GM20000 (cell line): ENCODE data around the gene LPP.

Experiments used
- DNase-seq: peaks from one replicate; pipeline ENCODE4 v3.0.0; 2012; ENCODE audit warnings: low spot score
- TF ChIP-seq, protein P1 (sequence below): IDR thresholded peaks from 2 replicates; pipeline ENCODE4 v1.5.1; 2012; ENCODE audit warnings: mild to moderate bottlenecking, control low read depth; ENCODE audit errors: extremely low read depth, missing control alignments

Gene LPP

DNA sequence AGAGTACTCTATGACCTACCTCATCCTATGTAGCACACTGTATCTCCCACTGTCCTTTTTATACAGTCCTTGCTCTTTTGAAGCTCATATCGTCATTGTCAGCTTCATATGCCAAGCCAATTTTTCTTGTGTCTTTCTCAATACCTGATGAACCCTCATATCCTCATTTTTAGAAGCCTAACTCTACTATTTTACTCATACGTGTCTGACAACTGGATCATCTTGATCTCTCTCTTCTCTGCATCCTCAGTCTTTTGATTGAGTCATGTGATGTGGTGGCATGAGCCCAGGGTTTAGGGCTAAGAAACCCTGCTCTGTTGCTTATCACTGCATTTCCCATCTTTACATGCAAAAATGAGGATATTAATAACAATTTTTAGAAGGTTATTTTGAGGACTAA is 352.0 kb downstream of the LPP start:
- no peak for DNase-seq
- TF ChIP-seq, protein P1, sequence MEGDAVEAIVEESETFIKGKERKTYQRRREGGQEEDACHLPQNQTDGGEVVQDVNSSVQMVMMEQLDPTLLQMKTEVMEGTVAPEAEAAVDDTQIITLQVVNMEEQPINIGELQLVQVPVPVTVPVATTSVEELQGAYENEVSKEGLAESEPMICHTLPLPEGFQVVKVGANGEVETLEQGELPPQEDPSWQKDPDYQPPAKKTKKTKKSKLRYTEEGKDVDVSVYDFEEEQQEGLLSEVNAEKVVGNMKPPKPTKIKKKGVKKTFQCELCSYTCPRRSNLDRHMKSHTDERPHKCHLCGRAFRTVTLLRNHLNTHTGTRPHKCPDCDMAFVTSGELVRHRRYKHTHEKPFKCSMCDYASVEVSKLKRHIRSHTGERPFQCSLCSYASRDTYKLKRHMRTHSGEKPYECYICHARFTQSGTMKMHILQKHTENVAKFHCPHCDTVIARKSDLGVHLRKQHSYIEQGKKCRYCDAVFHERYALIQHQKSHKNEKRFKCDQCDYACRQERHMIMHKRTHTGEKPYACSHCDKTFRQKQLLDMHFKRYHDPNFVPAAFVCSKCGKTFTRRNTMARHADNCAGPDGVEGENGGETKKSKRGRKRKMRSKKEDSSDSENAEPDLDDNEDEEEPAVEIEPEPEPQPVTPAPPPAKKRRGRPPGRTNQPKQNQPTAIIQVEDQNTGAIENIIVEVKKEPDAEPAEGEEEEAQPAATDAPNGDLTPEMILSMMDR, result no peak

DNA sequence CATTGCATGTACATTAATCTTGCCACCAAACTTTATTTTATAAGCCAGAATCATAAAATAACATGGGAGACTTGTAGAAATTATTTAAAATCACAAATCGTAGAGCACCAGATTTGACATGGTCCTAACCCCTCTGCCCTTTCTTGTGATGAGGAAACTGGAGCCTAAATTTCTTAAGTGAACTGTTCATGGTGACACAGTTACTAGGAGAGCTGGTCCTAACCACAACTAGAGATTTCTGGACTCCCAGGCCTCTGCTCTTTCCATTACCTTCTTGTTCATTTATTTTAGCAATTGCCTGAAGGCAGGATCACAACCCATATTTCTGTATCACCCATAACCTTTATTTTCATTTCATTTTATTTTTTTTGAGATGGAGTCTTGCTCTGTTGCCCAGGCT is 352.5 kb downstream of the LPP start:
- TF ChIP-seq, protein P1, result no peak
- DNase-seq, result no peak

DNA sequence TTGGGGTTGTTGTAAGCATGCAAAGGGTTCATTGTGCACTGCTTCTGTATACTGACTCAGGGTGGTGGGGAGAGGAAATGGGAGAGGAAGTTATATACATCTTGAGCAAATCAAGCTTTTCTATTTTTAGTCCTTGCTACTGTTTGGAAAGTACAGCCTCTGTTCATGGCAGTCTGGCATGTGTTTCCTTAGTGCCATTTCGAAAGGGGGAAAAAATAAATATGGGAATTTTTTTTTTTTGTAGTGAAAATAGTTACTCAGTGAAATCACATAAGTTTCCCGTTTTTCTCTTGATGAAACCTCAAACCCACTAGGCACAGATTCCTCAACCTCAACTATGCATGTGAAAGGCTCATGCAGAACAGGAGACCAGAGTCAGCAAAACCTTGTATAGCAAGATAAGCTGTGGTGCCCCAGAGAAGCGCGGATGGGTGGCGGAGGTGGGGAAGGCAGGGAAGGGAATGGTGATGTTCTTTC is 353.3 kb downstream of the LPP start:
- DNase-seq, result no peak
- TF ChIP-seq, protein P1, result no peak

DNA sequence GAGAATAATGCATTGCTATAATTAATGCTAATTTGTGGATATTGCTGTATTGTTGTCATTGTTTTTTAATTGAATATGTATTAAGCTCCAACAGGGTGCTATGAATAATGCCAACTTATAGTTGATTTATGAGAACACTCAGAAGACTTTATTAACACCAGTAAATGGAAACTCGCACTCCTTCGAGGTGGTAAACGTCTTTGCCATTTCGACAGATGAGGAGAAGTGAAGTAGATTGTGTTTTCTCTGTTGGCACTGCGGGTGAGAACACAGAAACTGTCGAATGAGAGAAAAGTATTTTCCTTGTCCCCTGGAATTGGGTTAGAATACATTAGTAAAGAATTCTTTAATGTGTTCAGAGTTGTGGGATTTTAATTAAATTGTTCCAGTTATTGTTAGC is 354.5 kb downstream of the LPP start:
- TF ChIP-seq, protein P1, result no peak
- no peak for DNase-seq

DNA sequence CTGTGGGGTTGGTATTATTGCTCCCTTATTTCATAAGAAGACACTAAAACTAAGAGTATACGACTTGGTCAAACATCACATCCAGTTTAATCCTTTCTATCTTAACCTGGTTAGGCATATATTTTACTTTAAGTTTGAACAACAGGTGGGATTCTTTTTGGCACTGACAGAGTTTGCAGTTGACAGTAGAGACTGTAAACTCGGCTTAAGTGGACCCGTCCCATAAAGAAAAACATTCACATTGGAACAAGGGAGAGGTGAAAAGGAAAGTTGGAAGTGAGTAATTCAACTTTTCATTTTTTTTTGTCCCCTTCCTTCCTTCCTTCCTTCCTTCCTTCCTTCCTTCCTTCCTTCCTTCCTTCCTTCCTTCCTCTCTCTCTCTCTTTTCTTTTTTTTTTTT is 355.4 kb downstream of the LPP start:
- TF ChIP-seq, protein P1, result no peak

DNA sequence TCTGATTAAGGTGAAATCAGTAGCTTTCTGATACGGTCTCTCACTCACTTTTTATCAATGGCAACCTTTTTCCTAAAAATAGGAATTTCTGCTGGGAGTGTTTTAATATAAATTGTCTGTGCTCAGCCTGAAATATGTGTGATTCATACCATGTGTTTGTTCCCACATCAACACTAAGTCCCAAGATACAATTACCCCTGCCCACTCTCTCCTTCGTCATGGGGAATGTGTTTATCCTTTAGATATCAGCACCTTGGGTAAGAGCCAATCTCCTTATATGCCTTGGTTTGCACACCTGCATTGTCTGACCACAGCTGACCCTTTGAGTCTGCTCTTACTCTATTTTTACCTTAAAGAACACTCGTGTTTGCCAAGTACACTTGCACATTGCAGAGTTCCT is 356.4 kb downstream of the LPP start:
- TF ChIP-seq, protein P1, result no peak
- no peak for DNase-seq

More for the DNA sequence above, 355.4 kb downstream of the LPP start:
- no peak for DNase-seq

DNA sequence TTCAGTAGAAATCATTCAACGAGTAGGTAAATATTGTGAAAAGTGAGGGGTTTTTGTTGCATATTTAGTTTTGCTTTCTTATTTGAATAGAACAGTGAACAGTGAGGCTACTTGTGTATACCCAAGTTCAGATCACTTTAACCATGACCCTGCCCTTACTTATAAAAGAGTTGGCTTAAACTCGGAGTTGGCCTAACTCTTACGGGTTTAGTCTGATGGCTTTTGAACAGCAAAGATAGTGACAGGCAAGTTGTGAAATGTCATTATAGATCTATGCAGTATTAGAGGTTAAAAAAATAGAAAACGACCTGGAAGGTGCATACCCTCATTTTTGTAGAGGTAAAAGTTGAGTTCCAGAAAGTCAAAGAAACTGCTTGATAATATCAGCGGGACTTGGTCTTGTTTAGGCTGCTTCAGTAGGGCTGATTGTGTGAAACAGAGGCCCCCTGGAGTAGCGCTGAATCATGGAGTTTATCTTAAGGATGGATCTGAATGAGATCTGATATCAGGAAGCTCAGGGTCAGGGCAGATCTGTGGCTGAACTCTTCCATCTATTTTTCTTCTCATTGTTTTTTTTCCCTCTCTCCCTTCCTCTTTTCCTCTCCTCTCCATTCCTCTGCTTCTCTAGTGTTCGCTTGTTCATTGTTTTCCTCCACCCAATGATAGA is 359.8 kb downstream of the LPP start:
- DNase-seq, result no peak
- TF ChIP-seq, protein P1, result no peak
